Activated naive CD8-positive, alpha-beta T cell treated with anti-CD3 and anti-CD28 coated beads for 36 hours (primary cell): ENCODE measurements around the gene ADIRF. TPM values are rescaled to one million over a fixed set of nuclear protein-coding genes. Genes with fewer than 3 reads are reported as not detected.
"Not testable (repeated sequence)": the region's sequence is repeated elsewhere in the genome, so short reads cannot be mapped to it uniquely, and the experiment has no call there.

Source experiments
- DNase-seq: peaks from one replicate; pipeline ENCODE4 v3.0.0; 2021
- H3K27ac Mint-ChIP-seq: one replicate; pipeline ENCODE4 v1.8.0; 2022; ENCODE audit warnings: mild to moderate bottlenecking, moderate library complexity, mixed read lengths
- H3K27me3 Mint-ChIP-seq: one replicate; pipeline ENCODE4 v1.8.0; 2022; ENCODE audit warnings: mild to moderate bottlenecking, mixed read lengths
- H3K36me3 Mint-ChIP-seq: one replicate; pipeline ENCODE4 v1.8.0; 2021; ENCODE audit warnings: mild to moderate bottlenecking, mixed read lengths
- H3K4me1 Mint-ChIP-seq: one replicate; pipeline ENCODE4 v1.8.0; 2021; ENCODE audit warnings: mixed read lengths
- H3K4me3 Mint-ChIP-seq: one replicate; pipeline ENCODE4 v1.8.0; 2022; ENCODE audit warnings: mild to moderate bottlenecking, moderate library complexity, mixed read lengths
- H3K9me3 Mint-ChIP-seq: one replicate; pipeline ENCODE4 v1.8.0; 2022; ENCODE audit warnings: mixed read lengths
- total RNA-seq, 2 experiments: library from RNA; stranded (reverse); gene quantifications; one replicate each; pipeline ENCODE4 v1.2.3, GENCODE V29; 2021

ADIRF gene
- total RNA-seq: not detected

DNA sequence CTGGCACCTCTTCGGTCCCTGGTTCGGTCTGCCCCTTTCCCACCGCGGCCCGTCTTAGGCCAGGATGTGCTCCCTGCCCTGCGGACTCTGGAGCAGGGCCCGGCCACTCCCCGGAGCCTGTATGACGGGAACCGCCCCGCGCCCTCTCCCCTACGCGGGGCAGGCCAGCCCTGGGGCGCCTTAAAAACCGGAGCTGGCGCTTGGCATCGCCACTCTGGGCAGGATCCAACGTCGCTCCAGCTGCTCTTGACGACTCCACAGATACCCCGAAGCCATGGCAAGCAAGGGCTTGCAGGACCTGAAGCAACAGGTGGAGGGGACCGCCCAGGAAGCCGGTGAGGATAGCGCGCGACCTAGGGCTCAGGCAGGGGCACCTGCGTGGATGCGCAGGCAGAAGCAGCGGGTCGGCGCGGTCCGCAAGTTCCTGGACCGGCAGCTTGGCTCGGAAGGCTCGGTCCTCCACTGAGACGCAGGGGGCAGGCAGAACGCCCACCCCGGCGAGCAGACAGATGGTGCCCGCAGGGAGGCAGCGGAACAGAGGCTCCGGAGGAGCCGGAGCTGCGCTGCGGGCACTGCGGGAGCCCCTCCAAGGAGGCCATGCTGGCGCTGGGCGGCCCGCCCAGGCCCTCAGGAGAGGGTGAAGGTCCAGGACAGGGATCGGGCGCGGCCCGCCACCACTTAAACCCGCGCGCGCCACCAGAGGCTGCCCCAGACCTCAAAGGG lies at the start of gene ADIRF:
Gene ADIRF, plus strand, starts transcription at position 212 of the 723 bp plus-strand sequence. Its CDS starts 63 bp downstream, at position 275.
- Mint-ChIP-seq H3K36me3 (no peaks in the 10 kb centered on the region), H3K4me1 (peaks cover 38% of the 10 kb centered on the region), H3K27me3 (peaks cover 4% of the 10 kb centered on the region), H3K9me3 (no peaks in the 10 kb centered on the region), H3K4me3 (peak within 1 kb of the TSS; percentile 42), H3K27ac (no peak within 1 kb of the TSS)
- no peak for DNase-seq

DNA sequence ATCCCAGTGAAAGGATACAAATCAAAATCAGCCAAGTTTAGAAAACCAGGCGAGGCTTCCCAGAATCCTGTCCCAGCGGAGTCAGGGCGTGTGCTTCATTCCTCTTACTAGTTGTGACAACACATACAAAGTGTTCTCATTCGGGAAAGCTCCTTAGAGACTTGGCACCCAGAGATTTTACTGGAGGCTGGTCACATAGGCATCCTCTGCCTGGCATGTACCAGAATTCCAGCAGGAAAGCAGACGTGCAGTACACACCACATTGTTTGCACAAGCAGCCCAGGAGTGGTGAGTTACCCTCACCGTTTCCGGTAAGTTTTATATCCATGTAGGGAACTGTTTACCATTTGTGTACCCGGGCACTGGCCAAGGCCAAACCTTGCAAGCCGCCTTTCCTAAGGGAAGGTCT lies 45.7 kb upstream of the ADIRF start:
- Mint-ChIP-seq H3K4me3 (no peak overlapping the region), H3K4me1 (no peaks in the 10 kb centered on the region), H3K27ac (no peak overlapping the region), H3K36me3 (no peaks in the 10 kb centered on the region), H3K9me3 (no peaks in the 10 kb centered on the region), H3K27me3 (no peaks in the 10 kb centered on the region)
- DNase-seq: no peak

DNA sequence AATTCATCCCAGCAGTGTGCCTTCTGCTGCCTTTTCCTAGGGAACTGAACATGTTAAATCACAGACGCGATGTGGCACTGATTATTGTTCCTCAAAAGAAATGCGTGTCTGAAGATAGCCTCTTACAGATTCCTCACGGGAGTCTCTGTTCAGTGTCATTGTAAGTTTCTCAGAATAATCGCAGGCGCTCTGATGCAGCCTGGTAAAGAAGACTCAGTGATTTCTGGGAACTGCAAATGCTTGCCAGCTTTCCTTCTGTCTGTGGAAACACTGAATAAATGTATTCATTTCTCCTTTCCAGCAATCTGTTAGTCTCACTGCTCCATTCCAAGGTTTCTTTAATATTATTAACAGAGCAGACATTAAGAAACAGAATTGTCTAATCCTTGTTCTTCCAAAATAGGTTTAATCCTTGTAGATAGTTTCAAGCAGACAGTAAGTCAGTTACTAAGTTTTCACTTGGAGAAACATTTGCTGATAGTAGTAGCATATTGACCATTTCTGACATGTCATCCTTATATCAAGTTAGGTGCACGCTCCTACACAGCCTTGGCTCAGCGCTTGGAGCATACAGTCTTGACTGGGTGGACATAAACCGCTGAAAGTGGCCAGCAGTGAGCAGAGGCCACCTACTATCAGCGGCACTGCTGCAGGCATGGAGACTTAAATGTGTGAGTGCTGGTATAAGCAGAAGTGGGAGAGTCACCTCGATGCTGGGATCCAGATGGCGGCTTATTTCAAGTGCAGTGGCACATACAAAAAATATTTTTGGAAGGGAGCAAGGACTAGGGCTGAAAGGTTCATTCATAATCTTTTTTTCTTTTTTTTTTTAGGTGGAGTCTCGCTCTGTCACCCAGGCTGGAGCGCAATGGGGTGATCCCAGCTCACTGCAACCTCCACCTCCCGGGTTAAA lies 38.6 kb upstream of the ADIRF start:
- Mint-ChIP-seq H3K36me3 (no peaks in the 10 kb centered on the region), H3K27me3 (no peaks in the 10 kb centered on the region), H3K4me3 (no peak overlapping the region), H3K9me3 (no peaks in the 10 kb centered on the region), H3K27ac (no peak overlapping the region), H3K4me1 (peaks cover 3% of the 10 kb centered on the region)
- DNase-seq: no peak

DNA sequence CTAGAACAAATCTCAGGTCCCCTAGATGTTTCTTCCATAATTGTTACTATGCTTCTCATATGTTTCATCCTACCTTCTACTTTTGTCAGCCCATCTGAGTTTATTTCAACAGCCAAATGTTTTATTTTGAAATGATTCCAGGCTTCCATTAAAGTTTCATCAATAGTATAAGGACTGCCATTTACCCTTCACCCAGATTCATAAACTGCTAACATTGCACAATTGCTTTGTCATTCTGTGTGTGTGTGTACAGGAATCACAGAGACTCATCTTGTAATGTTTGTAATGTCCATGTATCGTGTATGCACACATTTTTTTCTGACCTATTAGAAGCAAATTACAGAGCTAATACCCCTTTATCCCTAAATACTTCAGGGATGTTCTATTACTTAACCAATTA lies 36.4 kb upstream of the ADIRF start:
- peaks cover 3% of the 10 kb centered on the region for H3K4me1 Mint-ChIP-seq
- H3K4me3 Mint-ChIP-seq: no peak overlapping the region
- H3K9me3 Mint-ChIP-seq: no peaks in the 10 kb centered on the region
- no peaks in the 10 kb centered on the region for H3K36me3 Mint-ChIP-seq
- no peak for DNase-seq
- H3K27ac Mint-ChIP-seq: no peak overlapping the region
- H3K27me3 Mint-ChIP-seq: no peaks in the 10 kb centered on the region

DNA sequence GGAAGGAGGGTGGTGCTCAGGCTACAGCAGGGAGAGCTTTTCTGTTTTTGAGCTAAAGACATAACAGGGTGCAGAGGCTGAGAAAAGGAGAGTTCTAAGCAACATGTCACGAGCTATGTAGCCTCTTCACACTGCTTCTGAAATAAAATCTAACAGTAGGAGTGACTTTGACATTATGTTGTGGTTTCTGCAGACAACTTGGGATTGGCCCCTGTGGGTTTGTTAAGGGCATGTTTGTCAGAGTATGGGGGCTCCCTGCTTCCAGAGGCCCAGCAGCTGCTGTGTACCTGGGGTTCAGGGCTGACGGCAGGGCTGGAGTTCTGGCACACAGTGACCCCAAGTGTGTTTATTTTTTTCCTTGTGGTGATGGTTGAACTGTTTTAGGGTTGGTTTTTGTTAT lies 35.6 kb upstream of the ADIRF start:
- Mint-ChIP-seq H3K4me3 (no peak overlapping the region), H3K27ac (peak overlapping the region; percentile 23), H3K27me3 (no peaks in the 10 kb centered on the region), H3K9me3 (no peaks in the 10 kb centered on the region), H3K4me1 (peaks cover 3% of the 10 kb centered on the region), H3K36me3 (no peaks in the 10 kb centered on the region)
- no peak for DNase-seq

DNA sequence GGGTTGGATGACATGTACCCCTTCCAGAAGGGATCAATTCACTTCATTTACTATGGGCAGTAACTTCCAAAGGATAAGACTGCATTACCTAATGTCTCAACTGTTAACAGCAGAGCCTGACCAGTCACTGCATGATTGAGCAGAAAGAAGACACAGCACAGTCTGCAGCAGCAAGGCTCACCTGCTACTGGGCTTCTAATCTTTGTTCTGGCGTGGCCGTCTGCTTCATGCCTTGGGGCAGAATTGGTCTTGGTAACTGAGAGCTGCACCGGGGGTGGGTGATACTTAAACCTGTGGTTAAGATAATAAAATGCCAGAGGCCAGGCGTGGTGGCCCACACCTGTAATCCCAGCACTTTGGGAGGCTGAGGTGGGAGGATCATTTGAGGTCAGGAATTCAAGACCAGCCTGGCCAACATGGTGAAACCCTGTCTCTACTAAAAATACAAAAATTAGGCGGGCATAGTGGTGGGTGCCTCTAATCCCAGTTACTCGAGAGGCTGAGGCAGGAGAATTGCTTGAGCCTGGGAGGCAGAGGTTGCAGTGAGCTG lies 34.0 kb upstream of the ADIRF start:
- not testable (repeated sequence) for DNase-seq, H3K4me3 Mint-ChIP-seq, H3K9me3 Mint-ChIP-seq, H3K27ac Mint-ChIP-seq, H3K4me1 Mint-ChIP-seq, H3K27me3 Mint-ChIP-seq, H3K36me3 Mint-ChIP-seq

DNA sequence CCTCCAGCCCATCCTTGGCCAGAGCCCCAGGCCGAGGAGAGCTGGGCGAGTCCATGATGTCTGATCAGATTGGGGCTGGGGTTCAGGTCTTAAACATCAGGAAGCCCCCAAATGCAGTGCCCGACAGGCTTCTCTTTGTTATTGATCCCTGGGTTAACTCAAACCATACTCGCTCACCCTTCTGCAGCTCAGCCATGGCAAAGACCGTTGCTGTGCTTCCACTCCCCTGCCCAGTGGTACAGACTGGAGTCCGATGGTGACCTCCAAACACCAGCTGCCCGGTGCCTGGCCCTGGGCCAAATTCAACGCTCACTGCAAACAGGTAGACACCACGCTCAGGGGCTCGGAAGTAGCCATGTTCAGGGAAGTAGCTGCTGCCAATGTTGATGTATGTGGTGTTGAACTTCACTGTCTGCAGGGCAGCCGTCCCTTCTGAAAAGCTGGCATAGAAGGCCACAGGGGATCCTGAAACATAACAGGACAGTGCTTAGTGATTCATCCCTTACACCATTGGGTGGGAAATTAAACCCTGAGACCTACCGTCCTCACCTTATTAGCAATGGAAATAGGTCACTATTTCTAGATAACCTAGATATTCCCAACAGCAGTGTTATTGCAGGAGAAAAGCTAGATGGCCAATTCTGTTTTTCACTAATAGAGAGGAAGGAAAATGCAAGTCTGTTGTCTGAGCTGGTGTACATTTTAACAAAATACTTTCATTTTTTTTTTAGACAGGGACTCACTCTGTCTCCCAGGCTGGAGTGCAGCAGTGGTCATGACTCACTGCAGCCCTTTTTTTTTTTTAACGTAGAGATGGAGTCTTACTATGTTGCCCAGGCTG lies 31.4 kb upstream of the ADIRF start:
- Mint-ChIP-seq H3K27ac (no peak overlapping the region), H3K9me3 (no peaks in the 10 kb centered on the region), H3K4me1 (peaks cover 3% of the 10 kb centered on the region), H3K36me3 (no peaks in the 10 kb centered on the region), H3K27me3 (no peaks in the 10 kb centered on the region), H3K4me3 (no peak overlapping the region)
- no peak for DNase-seq

DNA sequence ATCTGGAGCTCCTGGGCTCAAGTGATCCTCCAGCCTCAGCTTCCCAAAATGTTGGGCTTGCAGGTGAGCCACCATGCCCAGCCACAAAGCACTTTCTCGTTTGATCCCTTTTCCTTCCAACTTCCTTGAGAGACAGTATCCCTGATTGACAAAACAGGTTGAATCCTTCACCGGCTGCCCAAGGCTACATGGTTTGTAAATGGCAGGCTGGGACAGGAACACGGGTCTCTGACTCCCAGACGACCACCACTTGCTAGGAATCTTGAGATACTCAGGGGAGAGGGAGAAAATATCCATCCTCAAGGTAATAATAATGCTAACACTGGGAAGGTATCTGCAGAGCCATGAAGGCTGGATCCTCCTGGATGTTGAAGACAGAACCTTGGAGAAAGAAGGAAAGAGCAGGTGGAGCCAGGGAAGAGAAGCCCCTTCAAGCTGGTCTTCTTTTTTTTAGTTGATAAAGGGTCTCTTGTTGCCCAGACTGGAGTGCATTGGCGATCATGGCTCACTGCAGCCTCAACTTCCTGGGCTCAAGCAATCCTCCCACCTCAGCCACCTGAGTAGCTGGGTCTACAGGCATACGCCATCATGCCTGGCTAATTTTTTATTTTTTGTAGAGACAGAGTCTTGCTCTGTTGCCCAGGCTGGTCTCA lies 30.7 kb upstream of the ADIRF start:
- no peak overlapping the region for H3K4me3 Mint-ChIP-seq

DNA sequence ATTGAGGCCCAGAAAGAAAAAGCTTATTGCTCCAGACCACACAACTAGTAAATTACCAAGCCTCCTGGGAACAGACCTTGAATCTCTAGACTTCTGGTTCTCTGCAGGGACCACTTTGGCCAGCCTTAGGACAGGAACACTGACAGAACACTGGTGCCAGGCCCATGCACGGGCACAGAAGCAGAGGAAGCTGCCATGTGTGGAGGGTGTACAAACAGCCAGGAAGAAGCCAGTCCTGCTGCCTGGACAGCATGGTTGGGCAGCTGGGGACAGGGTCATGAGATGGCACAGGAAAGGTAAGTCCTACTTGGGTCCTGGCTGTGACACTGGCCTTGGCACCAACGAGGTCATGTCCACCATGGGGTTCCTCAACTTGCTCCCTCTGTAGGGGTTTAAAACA lies 30.0 kb upstream of the ADIRF start:
- Mint-ChIP-seq H3K4me1 (no peaks in the 10 kb centered on the region), H3K36me3 (no peaks in the 10 kb centered on the region), H3K27me3 (no peaks in the 10 kb centered on the region), H3K27ac (no peak overlapping the region), H3K4me3 (no peak overlapping the region), H3K9me3 (no peaks in the 10 kb centered on the region)
- DNase-seq: no peak

More for the DNA sequence above, 30.7 kb upstream of the ADIRF start:
- no peaks in the 10 kb centered on the region for H3K36me3 Mint-ChIP-seq
- no peak for DNase-seq
- no peaks in the 10 kb centered on the region for H3K9me3 Mint-ChIP-seq
- H3K27ac Mint-ChIP-seq: no peak overlapping the region
- no peaks in the 10 kb centered on the region for H3K27me3 Mint-ChIP-seq
- peaks cover 3% of the 10 kb centered on the region for H3K4me1 Mint-ChIP-seq

DNA sequence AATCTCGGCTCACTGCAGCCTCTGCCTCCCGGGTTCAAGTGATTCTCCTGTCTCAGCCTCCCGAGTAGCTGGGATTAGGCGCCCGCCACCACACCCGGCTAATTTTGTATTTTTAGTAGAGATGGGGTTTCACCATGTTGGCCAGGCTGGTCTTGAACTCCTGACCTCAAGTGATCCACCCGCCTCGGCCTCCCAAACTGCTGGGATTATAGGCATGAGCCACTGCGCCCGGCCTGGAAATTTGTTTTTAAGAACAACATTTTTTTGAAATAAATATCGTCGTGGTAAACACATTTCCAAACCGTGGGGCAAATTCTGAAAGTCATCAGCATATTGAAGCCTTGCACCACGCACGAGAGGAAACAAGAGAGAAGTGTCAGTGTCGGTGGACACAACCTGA lies 28.2 kb upstream of the ADIRF start:
- not testable (repeated sequence) for H3K4me1 Mint-ChIP-seq, H3K4me3 Mint-ChIP-seq, H3K9me3 Mint-ChIP-seq, H3K27me3 Mint-ChIP-seq, DNase-seq, H3K27ac Mint-ChIP-seq, H3K36me3 Mint-ChIP-seq

DNA sequence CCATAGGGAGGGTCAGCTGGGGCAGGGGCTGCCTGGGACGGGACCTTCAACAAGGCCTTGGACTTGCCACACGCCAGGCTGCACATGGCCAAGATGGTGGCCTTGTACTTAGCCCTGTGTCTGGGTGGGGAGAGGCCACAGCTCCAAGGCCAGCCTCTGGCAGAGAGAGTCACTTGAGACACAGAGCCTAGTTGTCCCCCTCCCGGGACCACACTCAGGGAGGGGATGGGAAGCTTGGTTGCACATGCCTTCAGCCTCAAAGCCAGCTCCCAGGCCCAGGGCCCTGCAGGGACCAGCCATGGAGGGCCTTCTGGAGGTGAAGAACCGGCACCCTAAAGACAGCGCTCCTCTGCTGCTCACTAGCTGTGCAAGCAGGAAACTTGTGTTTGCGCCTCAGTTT lies 27.6 kb upstream of the ADIRF start:
- Mint-ChIP-seq H3K4me1 (peaks cover 8% of the 10 kb centered on the region), H3K27ac (no peak overlapping the region), H3K9me3 (no peaks in the 10 kb centered on the region), H3K4me3 (no peak overlapping the region), H3K27me3 (no peaks in the 10 kb centered on the region), H3K36me3 (no peaks in the 10 kb centered on the region)
- DNase-seq: no peak

DNA sequence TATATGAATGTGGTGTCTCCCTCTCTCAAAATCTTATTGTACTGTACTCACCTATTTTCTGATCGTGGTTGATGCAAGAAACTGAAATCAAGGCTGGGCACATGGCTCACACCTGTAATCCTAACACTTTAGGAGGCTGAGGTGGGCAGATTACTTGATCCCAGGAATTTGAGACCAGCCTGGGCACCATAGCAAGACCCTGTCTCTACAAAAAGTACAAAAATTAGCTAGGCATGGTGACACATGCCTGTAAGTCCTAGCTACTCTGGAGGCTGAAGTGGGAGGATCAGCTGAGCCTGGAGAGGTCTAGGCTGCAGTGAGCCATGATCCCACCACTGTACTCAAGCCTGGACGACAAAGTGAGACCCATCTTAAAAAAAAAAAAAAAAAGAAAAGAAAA lies 26.9 kb upstream of the ADIRF start:
- H3K4me3 Mint-ChIP-seq: no peak overlapping the region
- H3K9me3 Mint-ChIP-seq: no peaks in the 10 kb centered on the region
- DNase-seq: no peak
- H3K4me1 Mint-ChIP-seq: peaks cover 8% of the 10 kb centered on the region
- no peak overlapping the region for H3K27ac Mint-ChIP-seq
- H3K36me3 Mint-ChIP-seq: no peaks in the 10 kb centered on the region
- H3K27me3 Mint-ChIP-seq: no peaks in the 10 kb centered on the region

DNA sequence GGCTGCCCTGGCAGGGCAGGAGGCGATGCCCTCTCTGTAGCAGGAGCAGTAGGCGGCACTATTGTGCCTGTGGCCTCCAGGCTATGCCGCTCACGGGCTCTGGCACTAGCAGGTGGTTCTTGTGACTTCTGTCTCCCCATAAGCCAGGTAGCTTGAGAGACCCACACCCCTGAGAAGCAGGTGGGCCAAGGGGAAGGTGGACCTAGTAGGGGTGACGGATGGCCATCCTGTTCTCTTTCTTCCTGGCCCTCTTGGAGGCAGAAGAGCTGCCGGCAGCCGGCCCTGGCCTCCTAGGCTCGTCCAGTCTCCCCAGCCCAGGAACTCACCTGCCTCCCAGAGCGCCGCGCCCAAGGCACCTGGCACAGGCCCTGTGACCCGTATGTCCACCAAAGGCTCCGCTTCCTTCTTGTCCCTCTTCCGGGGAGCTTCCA lies 26.3 kb upstream of the ADIRF start:
- Mint-ChIP-seq H3K4me1 (peaks cover 8% of the 10 kb centered on the region), H3K36me3 (no peaks in the 10 kb centered on the region), H3K27me3 (no peaks in the 10 kb centered on the region), H3K9me3 (no peaks in the 10 kb centered on the region), H3K4me3 (no peak overlapping the region), H3K27ac (no peak overlapping the region)
- no peak for DNase-seq

DNA sequence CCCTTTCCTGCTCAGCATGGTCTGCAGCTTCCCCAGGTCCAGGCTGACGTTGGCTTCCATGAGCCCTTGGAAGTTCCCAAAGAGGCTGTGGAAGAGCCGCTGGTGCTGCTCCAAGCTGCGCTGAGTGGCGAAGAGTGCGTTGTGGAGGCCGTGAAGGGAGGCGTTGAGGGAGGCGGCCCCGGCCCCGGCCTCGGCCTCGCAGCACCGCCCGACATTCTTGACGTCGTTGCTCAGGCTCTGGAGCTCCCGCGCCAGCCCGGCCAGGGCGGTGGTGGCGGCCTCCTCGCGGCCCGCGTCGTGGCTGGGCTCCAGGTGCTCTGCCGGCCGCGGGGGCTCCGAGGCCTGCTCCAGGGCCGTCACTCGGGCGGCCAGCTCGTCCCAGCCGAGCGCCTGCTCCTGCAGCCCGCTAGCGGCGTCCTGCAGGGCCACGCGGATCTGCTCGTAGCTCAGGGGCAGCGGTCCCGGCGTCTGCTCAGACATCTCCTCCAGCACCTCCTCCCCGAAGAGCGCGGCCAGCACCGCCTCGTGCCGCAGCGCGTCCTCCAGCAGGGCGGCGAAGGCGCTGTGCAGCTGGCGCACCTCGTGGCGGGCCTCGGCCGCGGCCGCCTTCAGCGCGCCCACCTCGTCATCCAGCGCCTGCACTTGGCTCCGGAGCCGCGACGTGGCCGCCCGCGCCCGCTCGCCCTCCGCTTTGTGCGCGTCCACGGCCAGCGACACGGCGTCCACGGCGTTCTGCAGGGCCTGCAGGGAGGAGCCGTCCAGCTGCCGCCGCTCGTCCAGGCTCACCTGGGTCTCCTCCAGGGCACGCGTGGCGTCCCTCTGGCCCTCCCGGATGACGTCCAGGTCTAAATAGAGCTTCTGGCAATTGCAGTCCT lies 25.6 kb upstream of the ADIRF start:
- H3K27me3 Mint-ChIP-seq: no peaks in the 10 kb centered on the region
- no peaks in the 10 kb centered on the region for H3K9me3 Mint-ChIP-seq
- no peak overlapping the region for H3K4me3 Mint-ChIP-seq
- peaks cover 8% of the 10 kb centered on the region for H3K4me1 Mint-ChIP-seq
- H3K27ac Mint-ChIP-seq: no peak overlapping the region
- DNase-seq: no peak
- no peaks in the 10 kb centered on the region for H3K36me3 Mint-ChIP-seq
